ENCODE data around the gene DRAXIN. TPM values are rescaled to one million over a fixed set of nuclear protein-coding genes. Genes with fewer than 3 reads are reported as not detected.

Gene DRAXIN
- total RNA-seq, 2 donors from 2014 or later = 0.05 to 0.51 TPM

DNA sequence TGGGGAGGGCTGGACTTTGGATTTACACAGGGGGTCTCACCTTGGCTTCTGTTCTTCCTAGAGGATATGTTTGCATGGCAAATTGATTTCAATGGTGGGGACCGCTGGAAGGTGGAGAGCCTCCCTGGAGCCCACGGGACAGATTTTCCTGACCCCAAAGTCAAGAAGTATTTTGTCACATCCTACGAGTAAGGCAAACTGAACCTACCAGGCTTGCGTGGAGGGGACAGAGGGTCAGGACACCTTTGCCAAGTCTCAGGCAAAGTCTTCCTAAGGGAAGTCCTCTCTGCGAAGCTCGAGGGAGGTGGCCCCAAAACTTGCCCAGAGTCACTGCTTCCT is 20.3 kb upstream of the DRAXIN start:
- intact Hi-C loops (cut with DNase I) = no loop called here

DNA sequence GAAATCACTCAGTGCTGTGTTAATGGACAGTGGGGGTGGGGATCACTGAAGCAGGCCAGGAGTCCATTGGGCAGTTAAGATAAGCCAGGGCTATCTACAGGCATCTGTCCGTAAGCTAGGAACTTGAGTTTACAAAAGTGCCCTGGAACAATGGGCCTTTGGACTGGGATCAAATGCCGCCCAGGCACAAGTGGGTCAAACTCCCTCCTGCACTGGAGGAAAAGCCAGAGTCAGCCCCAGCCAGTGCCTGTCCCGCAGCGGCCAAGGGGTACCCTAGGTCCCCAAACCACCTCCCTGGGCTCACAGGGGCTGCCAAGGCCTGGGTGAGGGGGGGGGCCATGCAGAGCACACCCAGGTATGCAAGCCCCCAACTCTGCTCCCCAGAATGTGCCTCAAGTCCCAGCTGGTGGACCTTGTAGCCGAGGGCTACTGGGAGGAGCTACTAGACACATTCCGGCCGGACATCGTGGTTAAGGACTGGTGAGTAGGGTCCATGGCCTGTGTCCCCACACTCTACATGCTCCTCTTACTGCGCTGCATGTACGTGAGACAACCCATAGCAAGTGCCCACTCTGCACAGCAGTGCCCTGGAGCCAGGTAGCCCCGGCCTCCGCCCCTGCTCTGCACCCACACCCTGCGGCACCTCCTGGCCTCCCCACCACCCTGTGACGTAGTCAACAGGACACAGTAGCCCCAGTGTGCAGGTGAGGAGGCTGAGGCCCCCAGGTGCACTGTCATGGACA is 19.8 kb upstream of the DRAXIN start:
- WGBS = 91% methylated on average over 12 of the region's 14 CpGs
- Histone ChIP-seq H3K27me3 (replicated peaks; ENCODE audit: insufficient read depth) (no peaks in the 10 kb centered on the region), H3K4me3 (no peak overlapping the region), H3K36me3 (peaks cover 0 to 9% of the 10 kb centered on the region in 2 donors), H3K4me1 (replicated peaks) (no peaks in the 10 kb centered on the region), H3K27ac (no peak overlapping the region), H3K9me3 (no peaks in the 10 kb centered on the region)
- no peak for DNase-seq (ENCODE audit: low spot score)
- intact Hi-C loops (cut with DNase I) = no loop called here
- TF ChIP-seq POLR2A (IDR thresholded peaks at IDR 0.05) = no peak

More for the DNA sequence above, 20.3 kb upstream of the DRAXIN start:
- Histone ChIP-seq H3K36me3 (peaks cover 0 to 9% of the 10 kb centered on the region in 2 donors), H3K27ac (no peak overlapping the region), H3K9me3 (no peaks in the 10 kb centered on the region), H3K4me3 (no peak overlapping the region), H3K4me1 (replicated peaks) (no peaks in the 10 kb centered on the region), H3K27me3 (replicated peaks; ENCODE audit: insufficient read depth) (no peaks in the 10 kb centered on the region)
- WGBS = 88% methylated on average over 6 of the region's 6 CpGs
- no peak for DNase-seq (ENCODE audit: low spot score)
- no peak for TF ChIP-seq POLR2AphosphoS5 (IDR thresholded peaks at IDR 0.05)
- no peak for TF ChIP-seq POLR2A (IDR thresholded peaks at IDR 0.05)
- TF ChIP-seq, protein P1, sequence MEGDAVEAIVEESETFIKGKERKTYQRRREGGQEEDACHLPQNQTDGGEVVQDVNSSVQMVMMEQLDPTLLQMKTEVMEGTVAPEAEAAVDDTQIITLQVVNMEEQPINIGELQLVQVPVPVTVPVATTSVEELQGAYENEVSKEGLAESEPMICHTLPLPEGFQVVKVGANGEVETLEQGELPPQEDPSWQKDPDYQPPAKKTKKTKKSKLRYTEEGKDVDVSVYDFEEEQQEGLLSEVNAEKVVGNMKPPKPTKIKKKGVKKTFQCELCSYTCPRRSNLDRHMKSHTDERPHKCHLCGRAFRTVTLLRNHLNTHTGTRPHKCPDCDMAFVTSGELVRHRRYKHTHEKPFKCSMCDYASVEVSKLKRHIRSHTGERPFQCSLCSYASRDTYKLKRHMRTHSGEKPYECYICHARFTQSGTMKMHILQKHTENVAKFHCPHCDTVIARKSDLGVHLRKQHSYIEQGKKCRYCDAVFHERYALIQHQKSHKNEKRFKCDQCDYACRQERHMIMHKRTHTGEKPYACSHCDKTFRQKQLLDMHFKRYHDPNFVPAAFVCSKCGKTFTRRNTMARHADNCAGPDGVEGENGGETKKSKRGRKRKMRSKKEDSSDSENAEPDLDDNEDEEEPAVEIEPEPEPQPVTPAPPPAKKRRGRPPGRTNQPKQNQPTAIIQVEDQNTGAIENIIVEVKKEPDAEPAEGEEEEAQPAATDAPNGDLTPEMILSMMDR (IDR thresholded peaks at IDR 0.05) = no peak

DNA sequence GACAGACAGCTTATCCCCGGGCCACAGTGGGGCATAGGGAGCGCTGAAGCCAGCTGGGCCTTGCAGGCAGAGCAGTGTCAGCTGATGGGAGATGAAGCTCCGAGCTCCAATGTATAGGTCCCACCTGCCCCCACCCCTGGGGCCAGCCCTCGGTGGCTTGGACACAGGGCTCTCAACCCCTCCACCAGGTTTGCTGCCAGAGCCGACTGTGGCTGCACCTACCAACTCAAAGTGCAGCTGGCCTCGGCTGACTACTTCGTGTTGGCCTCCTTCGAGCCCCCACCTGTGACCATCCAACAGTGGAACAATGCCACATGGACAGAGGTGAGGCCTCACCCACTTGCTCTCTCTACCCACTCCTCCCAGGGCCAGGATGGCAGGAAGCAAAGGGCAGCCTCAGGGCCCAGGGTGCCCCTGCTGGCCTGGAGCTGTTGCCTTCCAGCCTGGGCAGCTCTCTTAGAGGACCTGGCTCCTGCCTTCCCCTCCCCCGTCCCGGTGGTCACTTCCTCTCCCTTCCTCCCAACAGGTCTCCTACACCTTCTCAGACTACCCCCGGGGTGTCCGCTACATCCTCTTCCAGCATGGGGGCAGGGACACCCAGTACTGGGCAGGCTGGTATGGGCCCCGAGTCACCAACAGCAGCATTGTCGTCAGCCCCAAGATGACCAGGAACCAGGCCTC is 18.3 kb upstream of the DRAXIN start:
- H3K9me3 ChIP-seq = no peaks in the 10 kb centered on the region
- no peak overlapping the region for H3K4me3 ChIP-seq
- no peak overlapping the region for H3K27ac ChIP-seq
- no peaks in the 10 kb centered on the region for H3K4me1 ChIP-seq (replicated peaks)
- no peak for DNase-seq (ENCODE audit: low spot score)
- WGBS = 81% methylated on average over 12 of the region's 14 CpGs
- intact Hi-C loops (cut with DNase I) = no loop called here
- TF ChIP-seq, protein P1 (IDR thresholded peaks at IDR 0.05) = no peak
- TF ChIP-seq POLR2AphosphoS5 (IDR thresholded peaks at IDR 0.05) (no peak), POLR2A (IDR thresholded peaks at IDR 0.05) (no peak)
- no peaks in the 10 kb centered on the region for H3K27me3 ChIP-seq (replicated peaks; ENCODE audit: insufficient read depth)
- peaks cover 0 to 9% of the 10 kb centered on the region in 2 donors for H3K36me3 ChIP-seq

DNA sequence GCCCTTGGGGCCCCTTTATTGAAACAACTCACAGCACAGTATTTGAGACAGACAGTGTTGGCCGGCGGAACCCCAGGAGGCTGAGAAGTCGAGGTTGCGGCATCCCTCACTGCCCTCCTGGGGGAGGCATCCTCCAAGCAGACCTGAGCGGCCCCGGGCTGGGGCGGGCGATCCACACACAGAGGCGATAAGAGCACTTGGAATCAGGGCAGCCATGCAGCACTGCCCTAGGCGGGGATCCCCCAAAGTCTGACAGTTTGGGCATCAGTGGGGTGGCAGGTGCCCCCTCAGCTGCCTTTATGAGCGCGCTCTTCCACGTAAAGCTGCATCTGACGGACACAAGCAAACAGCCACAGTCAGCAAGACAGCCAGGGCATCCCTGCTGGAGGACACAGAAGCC is 17.0 kb upstream of the DRAXIN start:
- Histone ChIP-seq H3K4me3 (no peak overlapping the region), H3K9me3 (no peaks in the 10 kb centered on the region), H3K27me3 (replicated peaks; ENCODE audit: insufficient read depth) (no peaks in the 10 kb centered on the region), H3K4me1 (replicated peaks) (no peaks in the 10 kb centered on the region), H3K27ac (no peak overlapping the region), H3K36me3 (peaks cover 0 to 9% of the 10 kb centered on the region in 2 donors)
- WGBS = 97% methylated on average over 12 of the region's 14 CpGs
- DNase-seq (ENCODE audit: low spot score) = no peak
- intact Hi-C loops (cut with DNase I) = no loop called here
- TF ChIP-seq POLR2A (IDR thresholded peaks at IDR 0.05) (no peak), POLR2AphosphoS5 (IDR thresholded peaks at IDR 0.05) (no peak)
- TF ChIP-seq, protein P1 (IDR thresholded peaks at IDR 0.05) = no peak

DNA sequence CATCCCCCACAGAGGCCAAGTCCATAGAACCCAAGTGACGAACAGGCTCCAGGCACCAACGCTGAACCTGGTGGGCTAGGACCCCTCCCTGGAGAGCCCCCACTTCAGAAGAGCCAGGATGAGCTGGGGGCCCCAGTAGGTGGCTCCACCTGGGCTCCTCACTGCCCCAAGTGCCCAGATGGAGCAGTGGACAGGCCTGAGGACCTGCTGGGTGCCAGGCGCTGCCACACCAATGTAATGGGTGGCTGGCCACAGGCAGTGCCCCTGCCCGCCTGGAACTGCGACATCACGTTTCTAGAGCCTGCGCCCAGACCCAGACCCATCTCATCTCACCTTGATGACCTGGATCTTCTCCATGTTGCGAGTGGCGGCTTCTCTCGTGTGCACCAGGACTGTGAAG is 16.2 kb upstream of the DRAXIN start:
- no peak for DNase-seq (ENCODE audit: low spot score)
- no peaks in the 10 kb centered on the region for H3K9me3 ChIP-seq
- H3K36me3 ChIP-seq = peaks cover 0 to 9% of the 10 kb centered on the region in 2 donors
- no peak for TF ChIP-seq POLR2AphosphoS5 (IDR thresholded peaks at IDR 0.05)
- TF ChIP-seq, protein P1 (IDR thresholded peaks at IDR 0.05) = no peak
- TF ChIP-seq POLR2A (IDR thresholded peaks at IDR 0.05) = no peak
- WGBS = 91% methylated on average over 8 of the region's 10 CpGs
- intact Hi-C loops (cut with DNase I) = no loop called here
- H3K27me3 ChIP-seq (replicated peaks; ENCODE audit: insufficient read depth) = no peaks in the 10 kb centered on the region
- H3K4me1 ChIP-seq (replicated peaks) = peaks cover 3% of the 10 kb centered on the region
- no peak overlapping the region for H3K27ac ChIP-seq
- no peak overlapping the region for H3K4me3 ChIP-seq
